Keratinocyte (primary cell): ENCODE results near the gene BTBD16.

ENCODE experiments used
- CTCF ChIP-seq, 3 experiments: IDR thresholded peaks in 1 of 3; conservative IDR thresholded peaks in 1 of 3; optimal IDR thresholded peaks in 1 of 3; 2 replicates in 2 of 3; 3 replicates in 1 of 3; pipeline versions ENCODE3 to v1.5.1; 2011; ENCODE audit warnings: low read length in 3 of 3, mild to moderate bottlenecking in 3 of 3, moderate library complexity in 2 of 3, control low read depth in 1 of 3, inconsistent platforms in 1 of 3; ENCODE audit not compliant: insufficient read depth in 2 of 3; ENCODE audit errors: extremely low read depth in 1 of 3
- EZH2 ChIP-seq: IDR thresholded peaks from one replicate; pipeline ENCODE4 v1.6.1; 2012; ENCODE audit warnings: inconsistent platforms, mild to moderate bottlenecking, low read length, moderate library complexity

GRCh38 chr10:122363722-122364463, 92.8 kb downstream of the BTBD16 start:
- TF ChIP-seq CTCF (optimal IDR thresholded peaks at IDR 0.05 in 1 of 3, IDR thresholded peaks at IDR 0.05 in 1 of 3, conservative IDR thresholded peaks at IDR 0.05 in 1 of 3; ENCODE audit: extremely low read depth in 1 of 3, insufficient read depth in 2 of 3, low read length in 3 of 3) (no peak), EZH2 (no peak)
